ENCODE results near the gene MAP1LC3A.

GRCh38 chr20:34585019-34585418, 26.5 kb downstream of the MAP1LC3A start:
- TF ChIP-seq CTCF (IDR thresholded peaks at IDR 0.05) (no peak), POLR2A (IDR thresholded peaks at IDR 0.05) (no peak)
